Activated CD4-positive, alpha-beta T cell treated with anti-CD3 and anti-CD28 coated beads for 4 hours (primary cell): Measurements from ENCODE around the gene CACNA1H.
"Not testable (repeated sequence)": the region's sequence is repeated elsewhere in the genome, so short reads cannot be mapped to it uniquely, and the experiment has no call there.

Experiments used
- DNase-seq, 2 donors: peaks; one replicate each; pipeline ENCODE4 v3.0.0-alpha.2; 2020

CACNA1H gene

GRCh38 chr16:1256874-1257322 is 104.0 kb downstream of the CACNA1H start:
- no peak for DNase-seq

- no peak for DNase-seq
These were observed 104.8 kb downstream of the CACNA1H start for GRCh38 chr16:1257561-1258224.

GRCh38 chr16:1258225-1258600 is 105.3 kb downstream of the CACNA1H start:
- DNase-seq: no peak

- no peak for DNase-seq
These were observed 106.2 kb downstream of the CACNA1H start for GRCh38 chr16:1258906-1259759.

GRCh38 chr16:1259760-1260068 is 106.8 kb downstream of the CACNA1H start:
- no peak for DNase-seq

- DNase-seq: no peak
These were observed 107.3 kb downstream of the CACNA1H start for GRCh38 chr16:1260101-1260680.

- no peak for DNase-seq
These were observed 108.4 kb downstream of the CACNA1H start for GRCh38 chr16:1261131-1261892.

GRCh38 chr16:1262210-1262845 is 109.4 kb downstream of the CACNA1H start:
- no peak for DNase-seq

- no peak for DNase-seq
These were observed 109.9 kb downstream of the CACNA1H start for GRCh38 chr16:1262846-1263221.

- no peak for DNase-seq
These were observed 110.9 kb downstream of the CACNA1H start for GRCh38 chr16:1263591-1264344.

- no peak for DNase-seq
These were observed 111.6 kb downstream of the CACNA1H start for GRCh38 chr16:1264345-1265089.

- no peak for DNase-seq
These were observed 112.3 kb downstream of the CACNA1H start for GRCh38 chr16:1265090-1265630.

GRCh38 chr16:1265826-1266225 is 112.9 kb downstream of the CACNA1H start:
- DNase-seq: no peak

- DNase-seq: not testable (repeated sequence)
These were observed 116.5 kb downstream of the CACNA1H start for GRCh38 chr16:1269418-1269817.

- DNase-seq: no peak
These were observed 118.4 kb downstream of the CACNA1H start for GRCh38 chr16:1271380-1271723.
